ENCODE measurements around the gene RRP8.

DNA sequence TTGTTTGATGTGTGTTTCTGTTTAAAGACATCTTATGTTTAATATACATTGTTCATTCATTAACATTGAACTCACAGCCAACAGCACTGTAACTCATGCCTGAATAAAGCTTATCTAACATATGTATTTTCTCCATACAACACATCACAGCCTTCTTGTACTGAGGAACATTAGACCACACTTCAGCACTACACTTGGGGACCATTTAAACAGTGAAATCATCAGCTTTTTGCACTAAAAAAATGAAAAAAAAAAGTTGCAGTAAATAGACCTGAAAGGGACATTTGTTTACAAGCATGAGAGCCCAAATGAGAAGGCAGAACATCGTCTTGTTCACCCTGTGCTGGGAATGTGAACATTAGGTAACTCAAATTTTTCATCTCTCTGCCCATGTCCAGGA is 31.1 kb upstream of the RRP8 start:
- no peak for TF ChIP-seq CTCF (conservative IDR thresholded peaks at IDR 0.05)
- TF ChIP-seq EZH2 (IDR thresholded peaks at IDR 0.05; ENCODE audit: low read depth), result no peak
